Stimulated activated CD4-positive, alpha-beta T cell treated with anti-CD3 and anti-CD28 coated beads, Interleukin-12 subunit alpha, Interleukin-12 subunit beta, amount 100 ng/mL, for 48 hours (primary cell): Measurements from ENCODE around the gene HLCS.

Source experiments
- DNase-seq, 3 donors: peaks; one replicate each; pipeline ENCODE4 v3.0.0-alpha.2; 2020; ENCODE audit warnings: low read depth in 2 of 3, low spot score in 1 of 3

The HLCS gene

GRCh38 chr21:36851121-36851520 lies 115.3 kb downstream of the HLCS start:
- DNase-seq = no peak

DNA sequence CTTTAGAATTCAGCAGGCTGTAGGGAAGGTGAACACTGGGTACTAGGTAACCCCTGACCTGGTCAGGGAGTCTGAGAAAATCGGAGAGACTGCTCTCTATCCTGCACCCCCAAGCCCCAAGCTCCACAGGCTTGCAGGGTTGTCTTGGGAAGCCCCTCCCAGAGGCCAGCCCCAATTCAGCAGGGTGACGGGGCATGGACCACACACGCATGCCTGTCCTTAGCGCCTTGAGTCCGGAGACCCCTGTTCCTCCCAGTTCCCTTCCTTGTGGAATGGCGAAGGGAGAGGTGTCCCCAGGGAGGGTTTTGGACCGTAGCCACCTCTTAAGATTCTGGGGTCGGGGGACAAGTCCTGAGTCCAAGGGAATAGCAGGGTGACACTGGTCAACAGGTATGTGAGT lies 116.1 kb downstream of the HLCS start:
- DNase-seq = no peak

DNA sequence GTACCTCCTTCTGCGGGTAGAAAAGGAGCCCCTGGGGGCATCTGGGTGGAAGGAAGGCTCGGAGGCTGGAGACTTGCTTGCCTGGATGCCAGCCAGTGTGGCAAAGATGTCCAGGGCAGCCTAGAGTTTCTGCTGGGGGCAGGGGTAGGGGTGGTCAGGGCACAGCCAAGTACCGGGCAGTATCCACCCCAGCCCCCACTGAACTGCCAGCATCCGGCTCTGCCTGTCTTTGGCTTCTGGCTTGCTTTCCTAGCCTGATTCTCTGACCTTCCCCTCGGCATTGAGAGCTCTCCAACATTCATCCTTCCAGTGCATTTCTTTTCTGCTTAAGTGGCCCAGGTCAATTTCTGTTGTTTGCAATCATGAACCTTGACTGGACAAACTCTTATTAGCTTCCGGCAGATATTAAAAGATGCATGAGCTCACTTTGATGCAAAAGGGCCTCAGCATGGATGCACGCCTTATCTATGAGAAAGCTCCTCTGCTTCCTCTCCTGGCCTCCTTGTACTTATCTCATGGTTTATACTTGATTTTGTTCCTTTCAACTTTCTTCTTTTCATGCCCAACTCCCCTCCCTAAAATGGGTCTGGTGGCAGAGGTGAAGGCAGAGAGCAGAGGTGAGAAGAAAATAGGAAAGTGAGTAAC lies 116.9 kb downstream of the HLCS start:
- no peak for DNase-seq

DNA sequence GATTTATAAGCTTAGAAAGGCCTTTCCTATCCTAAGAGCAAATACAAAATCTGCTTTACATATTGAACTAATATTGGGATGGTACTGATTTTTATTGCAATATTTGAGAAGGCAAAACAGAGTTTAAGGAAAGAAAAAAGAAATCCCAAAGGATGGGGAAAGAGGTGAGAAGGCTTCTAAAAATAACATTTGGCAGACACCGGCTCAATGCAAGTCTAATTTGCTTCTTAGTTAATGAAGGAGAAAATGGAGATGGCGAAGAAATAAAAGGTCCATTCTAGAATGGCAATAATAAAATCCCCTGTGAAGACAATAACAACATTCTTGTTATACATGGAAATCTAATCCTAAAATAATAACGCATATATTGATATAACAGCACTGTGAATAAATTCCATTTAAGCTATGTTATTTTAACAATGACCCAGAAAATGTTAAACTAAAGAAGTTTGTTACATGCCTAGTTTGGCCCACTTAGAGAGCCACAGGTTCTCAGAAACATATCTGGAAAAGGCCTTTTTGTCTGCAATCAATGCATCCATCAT lies 117.7 kb downstream of the HLCS start:
- no peak for DNase-seq

DNA sequence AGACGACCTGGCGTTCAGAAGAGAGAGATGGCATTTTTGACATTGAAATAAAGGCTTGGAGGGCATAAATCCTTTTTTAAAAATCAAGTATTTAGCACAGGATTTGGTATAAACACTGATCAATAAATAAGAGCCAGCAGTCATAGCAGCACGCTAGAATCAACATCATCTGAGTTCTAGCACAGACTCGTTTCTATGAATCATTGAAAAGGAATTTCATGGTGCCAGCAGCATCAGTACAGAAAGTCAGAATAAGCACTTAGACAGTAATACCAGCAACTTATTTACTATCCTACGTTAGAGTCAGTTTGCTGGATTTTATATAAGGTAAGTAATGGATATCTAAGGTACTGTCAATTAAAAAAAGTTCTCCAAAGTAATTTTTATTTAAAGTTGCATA lies 119.3 kb downstream of the HLCS start:
- DNase-seq = no peak

DNA sequence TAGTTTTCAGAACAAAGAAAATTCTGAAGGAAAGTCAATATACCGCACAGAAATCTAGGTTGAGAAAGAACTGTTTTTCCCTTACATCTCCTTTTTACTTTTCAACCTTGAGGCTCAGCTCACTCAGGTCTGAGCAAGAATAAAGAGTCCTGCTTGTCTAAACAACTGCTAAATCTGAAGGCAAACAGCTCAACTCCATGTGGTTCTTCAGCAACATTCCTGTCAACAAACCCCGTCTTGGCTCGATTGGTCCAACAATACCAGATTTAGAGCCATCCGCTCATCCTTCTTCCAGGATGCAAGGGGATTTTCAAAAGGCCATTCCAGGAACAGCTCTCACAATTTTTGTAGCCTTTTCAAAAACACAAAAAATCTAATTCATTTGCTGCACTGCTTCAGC lies 119.8 kb downstream of the HLCS start:
- no peak for DNase-seq

GRCh38 chr21:36845790-36846189 lies 120.7 kb downstream of the HLCS start:
- no peak for DNase-seq

GRCh38 chr21:36845070-36845469 lies 121.4 kb downstream of the HLCS start:
- DNase-seq = no peak

DNA sequence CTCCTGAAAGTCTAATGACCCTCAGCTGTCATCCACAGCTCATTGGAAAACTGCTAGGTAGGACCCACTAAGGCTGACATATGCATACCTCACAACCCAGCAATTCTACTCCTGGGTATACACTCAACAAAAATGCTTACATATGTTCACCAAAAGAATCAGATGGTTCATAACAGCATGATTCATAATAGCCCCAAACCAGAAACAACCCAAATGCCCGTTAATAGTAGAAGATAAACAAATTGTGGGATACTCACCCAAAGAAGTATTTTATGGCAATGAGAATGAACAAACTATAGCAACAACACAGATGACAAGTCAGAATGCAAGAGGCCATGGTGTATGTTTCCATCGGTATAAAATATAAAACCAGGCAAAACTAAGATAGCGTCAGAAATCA lies 124.6 kb downstream of the HLCS start:
- DNase-seq = no peak

DNA sequence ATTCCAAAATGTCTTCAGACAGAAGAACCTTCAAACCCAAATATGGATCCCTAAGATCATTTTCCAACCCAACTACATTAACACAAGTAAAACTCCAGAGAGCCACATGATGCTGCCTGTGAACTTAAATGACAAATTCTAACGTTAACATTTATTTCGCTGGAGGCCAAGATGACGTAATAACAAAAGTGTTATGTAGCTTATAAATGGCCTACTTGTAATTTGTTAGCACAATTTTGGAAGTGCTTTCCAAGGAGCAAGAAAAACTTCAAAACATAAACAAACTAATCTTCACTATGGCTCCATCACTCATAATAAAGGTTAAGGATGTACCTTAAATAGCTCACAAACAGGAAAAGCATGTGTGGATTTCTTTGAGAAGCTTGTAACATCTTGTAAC lies 126.7 kb downstream of the HLCS start:
- no peak for DNase-seq

- DNase-seq = no peak
These were observed 127.3 kb downstream of the HLCS start for GRCh38 chr21:36839123-36839522.

DNA sequence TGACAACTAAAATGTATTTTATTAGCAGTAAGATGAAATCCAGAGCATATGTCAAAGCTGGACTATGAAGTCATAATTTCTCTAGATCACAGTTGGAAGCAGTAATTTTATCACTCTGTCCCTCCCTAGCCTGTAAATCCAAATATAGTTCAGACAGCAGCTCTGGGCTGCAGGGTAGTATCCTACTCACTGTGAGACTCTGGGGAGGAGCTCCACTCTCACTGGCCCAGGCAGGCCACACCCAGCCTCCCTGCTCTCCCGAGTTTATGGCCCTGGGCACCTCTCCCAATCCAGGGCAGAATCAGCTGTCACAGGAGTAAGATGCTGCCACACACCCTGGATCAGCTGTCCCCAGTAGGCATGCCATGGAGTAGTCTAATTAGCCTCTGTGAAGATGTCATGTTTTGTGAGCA lies 131.1 kb downstream of the HLCS start:
- no peak for DNase-seq

DNA sequence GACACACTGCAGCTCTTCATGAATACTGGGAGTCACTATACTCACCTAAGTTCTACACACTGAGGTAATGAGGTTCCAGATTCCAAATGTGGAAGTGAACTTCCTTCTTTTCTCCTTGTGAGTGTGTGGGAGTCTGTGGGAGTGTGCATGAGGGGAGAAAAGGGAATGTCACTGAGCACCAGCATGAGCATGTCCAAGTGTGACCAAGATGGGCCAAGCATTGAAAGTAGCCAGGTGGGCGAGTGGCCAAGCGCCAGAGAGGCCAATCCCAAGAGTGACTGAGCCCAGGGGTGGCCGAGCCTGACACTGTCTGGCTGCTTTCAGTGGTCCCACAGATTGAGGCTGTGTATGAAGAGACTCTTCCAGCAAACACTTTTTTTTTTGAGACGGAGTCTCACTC lies 132.3 kb downstream of the HLCS start:
- no peak for DNase-seq

DNA sequence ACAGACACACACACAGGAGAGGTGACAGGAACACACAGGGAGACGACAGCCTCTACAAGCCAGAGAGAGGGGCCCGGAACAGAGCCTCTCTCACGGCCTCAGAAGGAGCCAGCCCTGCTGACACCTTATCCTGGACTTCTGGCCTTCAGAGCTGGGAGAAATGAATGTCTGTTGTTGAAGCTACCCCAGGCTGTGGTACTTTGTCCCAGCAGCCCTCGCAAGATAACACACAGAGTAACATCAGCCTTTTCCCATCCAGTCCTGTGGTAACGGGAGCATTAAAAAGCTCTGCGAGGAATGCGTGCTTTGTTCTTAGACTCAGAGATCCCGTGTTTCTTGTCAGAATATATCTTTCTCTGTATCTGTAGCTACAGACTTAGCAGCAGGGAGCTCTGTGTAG lies 136.4 kb downstream of the HLCS start:
- DNase-seq = no peak

GRCh38 chr21:36828891-36829515 lies 137.5 kb downstream of the HLCS start:
- no peak for DNase-seq

- DNase-seq = no peak
These were observed 138.3 kb downstream of the HLCS start for GRCh38 chr21:36828208-36828607.

DNA sequence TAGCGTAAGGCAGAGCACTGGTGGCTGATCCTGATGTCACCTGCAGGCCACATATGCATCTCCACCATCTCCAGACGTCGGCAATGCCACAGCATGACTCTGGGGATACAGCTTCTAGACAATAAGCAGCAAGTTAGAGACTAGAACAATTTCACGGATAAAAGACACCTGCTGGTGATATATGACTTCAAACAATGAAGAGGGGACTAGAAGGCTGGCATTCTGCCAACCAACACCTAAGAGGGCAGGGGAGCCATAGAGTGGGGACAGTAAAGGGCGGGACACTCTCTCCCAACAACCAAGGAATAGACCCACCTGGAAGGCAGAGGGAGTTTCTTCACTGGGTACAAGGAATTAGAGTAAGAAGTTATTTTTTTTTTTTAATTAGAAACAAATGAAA lies 140.8 kb downstream of the HLCS start:
- DNase-seq = no peak

GRCh38 chr21:36821032-36821299 lies 145.5 kb downstream of the HLCS start:
- DNase-seq = no peak

DNA sequence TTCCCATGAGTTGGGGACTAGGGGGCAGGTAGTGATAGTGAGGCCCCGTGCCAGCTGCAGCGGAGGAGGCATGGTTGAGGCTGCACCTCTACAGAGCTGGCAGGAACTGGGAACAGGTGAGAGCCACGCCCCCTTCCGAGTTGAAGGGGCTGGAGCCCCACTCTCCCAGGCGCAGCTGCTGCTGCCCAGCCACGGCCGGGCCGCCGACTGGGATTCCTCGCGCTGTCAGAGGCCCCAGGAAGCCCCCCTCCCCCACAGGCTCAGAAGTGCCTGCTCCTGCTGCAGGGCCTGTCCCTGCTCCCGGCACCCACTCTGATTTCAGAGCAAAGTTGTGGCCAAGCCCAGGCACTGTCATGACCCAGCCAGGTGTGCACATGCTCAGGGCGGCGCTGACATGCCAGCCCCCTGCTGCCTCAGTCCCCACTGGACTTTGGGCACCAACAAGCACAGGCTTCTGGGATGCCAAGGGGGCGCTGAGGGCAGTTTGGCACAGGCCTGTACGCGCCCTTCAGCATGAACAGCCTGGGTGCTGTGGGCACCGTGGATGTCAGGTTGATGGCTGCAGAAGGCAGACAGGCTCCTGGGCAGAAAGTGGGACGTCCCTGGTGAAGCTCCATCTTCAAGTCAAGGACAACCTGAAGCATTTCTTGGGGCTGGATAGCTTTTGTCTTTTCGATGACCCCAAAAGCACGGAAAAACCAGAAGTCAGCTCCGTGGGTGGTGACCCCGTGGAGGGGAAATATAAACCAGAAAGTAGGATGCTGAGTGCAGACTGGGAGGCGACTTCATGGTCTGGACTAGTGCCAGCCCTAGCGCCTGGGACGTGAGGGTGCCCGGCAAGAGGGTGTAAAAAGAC lies 146.1 kb downstream of the HLCS start:
- DNase-seq = no peak

- DNase-seq = no peak
These were observed 148.6 kb downstream of the HLCS start for GRCh38 chr21:36817732-36818450.

- DNase-seq = no peak
These were observed 149.8 kb downstream of the HLCS start for GRCh38 chr21:36816561-36817130.
